Measurements from ENCODE around the gene CASP12.
"Not testable (repeated sequence)": the region's sequence is repeated elsewhere in the genome, so short reads cannot be mapped to it uniquely, and the experiment has no call there.

CASP12 gene

DNA sequence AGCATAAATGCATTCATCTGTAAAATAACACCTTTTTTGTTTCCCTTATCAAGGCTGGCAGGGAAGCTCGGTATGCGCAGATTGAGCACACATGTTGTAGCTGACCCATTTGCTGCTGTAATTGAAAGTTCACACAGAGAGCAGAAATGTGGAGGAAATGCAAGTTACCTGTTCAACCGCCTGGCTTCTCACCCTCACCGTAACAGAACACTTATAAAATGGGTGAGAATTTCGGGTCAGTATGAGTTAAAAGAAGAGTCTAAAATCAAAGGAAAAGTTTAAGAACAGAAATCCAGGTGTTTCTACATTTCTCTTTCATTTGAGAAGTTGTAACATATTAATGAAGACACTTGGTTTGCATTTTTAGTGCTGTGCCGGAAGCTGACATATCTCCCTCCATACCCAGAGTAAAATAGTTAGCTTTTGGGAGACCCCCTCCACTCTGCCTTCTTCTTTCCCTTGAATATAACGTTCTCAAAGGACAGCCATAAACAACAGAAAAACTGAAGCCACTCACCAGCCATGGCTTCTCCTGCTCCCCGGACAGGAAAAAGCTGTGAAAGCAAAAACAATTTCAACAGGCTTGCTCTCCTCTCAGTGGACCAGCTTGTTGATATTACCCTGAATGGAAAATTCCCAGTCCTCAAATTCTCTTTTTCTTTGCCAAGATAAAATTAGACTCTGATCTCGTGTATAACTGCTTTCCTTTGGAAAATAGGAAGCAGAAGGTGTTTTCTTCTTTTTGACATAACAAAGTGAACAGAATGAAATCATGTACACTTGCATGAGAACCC is at the start of gene CASP12:
Gene CASP12 (minus strand): TSS at position 570 of the 794 bp plus-strand sequence.
- Mint-ChIP-seq H3K27me3 (no peaks in the 10 kb centered on the region), H3K4me1 (ENCODE audit: low read depth) (peaks cover 25% of the 10 kb centered on the region), H3K9me3 (ENCODE audit: low read depth) (no peaks in the 10 kb centered on the region), H3K4me3 (peak within 1 kb of the TSS; percentile 59), H3K27ac (no peak within 1 kb of the TSS), H3K36me3 (peaks cover 8% of the 10 kb centered on the region)

DNA sequence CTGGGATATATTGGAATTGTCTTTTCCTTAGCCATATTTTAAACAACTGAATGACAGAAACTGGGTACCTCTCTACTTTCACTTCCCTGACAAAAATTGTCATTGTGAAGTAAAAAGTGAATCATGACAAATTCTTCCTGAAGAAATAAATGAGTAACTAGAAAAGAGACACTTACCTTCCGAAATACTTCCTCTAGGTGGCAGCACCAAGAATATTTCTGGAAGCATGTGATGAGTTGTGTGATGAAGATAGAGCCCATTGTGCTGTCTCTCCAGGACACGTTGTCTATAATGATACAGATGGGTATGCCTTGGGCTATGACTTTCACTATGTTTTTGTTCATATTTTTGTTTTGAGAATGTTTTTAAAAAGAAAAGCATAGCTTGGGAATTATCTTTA is 48.6 kb upstream of the CASP12 start:
- Mint-ChIP-seq H3K9me3 (ENCODE audit: low read depth) (no peaks in the 10 kb centered on the region), H3K27me3 (no peaks in the 10 kb centered on the region), H3K36me3 (peaks cover 59% of the 10 kb centered on the region), H3K4me3 (no peak overlapping the region), H3K4me1 (ENCODE audit: low read depth) (peaks cover 22% of the 10 kb centered on the region), H3K27ac (peak overlapping the region; percentile 75)

DNA sequence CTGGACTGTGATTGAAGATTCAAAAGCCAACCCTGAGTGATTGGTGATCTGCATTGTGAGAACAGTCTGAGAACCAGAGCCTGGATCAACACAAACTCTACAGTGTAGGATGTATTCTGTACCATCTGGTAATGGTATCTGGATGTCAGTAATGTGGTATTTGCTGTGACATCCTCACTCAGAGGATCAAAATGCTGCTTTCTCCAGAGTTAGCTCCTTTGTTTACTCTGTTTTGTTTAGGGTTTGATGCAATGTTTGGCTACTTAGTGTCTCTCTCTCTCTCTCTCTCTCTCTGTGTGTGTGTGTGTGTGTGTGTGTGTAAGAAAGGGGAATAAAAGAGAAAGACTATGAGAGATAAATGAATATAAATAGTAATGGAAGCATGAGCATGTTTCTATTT is 45.8 kb upstream of the CASP12 start:
- Mint-ChIP-seq H3K4me3 (no peak overlapping the region), H3K27me3 (no peaks in the 10 kb centered on the region), H3K36me3 (peaks cover 43% of the 10 kb centered on the region), H3K9me3 (ENCODE audit: low read depth) (no peaks in the 10 kb centered on the region), H3K4me1 (ENCODE audit: low read depth) (peaks cover 14% of the 10 kb centered on the region), H3K27ac (peak overlapping the region; percentile 64)

DNA sequence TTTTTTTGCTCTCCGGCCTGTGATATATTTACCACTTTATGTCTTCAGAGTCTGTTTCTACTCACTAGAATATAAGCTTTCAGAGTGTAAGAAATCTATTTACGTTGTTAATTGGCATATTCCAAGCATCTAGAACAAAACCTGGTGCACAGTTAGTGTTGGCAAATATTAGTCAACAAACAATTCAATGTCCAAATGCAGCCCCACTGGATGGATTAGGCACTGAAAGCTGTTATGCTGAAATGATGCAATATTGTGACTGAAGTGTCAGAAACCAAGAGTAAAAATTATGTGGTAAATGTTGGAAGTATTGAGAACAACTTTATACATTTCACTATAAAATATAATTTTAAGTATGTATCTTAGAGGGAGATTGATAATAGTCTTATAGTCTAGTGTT is 45.3 kb upstream of the CASP12 start:
- Mint-ChIP-seq H3K27me3 (no peaks in the 10 kb centered on the region), H3K27ac (peak overlapping the region; percentile 74), H3K4me3 (no peak overlapping the region), H3K9me3 (ENCODE audit: low read depth) (no peaks in the 10 kb centered on the region), H3K4me1 (ENCODE audit: low read depth) (peaks cover 14% of the 10 kb centered on the region), H3K36me3 (peaks cover 41% of the 10 kb centered on the region)

DNA sequence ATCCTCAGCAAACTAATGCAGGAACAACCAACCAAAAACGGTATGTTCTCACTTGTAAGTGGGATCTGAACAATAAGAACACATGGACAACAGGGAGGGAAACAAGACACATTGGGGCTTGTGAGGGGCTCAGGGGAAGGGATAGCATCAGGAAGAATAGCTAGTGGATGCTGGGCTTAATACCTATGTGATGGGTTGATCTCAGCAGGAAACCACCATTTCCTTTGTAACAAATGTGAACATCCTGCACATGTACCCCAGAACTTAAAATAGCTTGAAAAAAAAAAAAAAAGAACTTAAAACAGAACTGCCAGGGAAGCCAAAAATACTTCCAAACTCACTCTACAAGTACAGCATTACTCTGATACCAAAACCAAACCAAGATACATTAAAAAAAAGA is 36.3 kb upstream of the CASP12 start:
- peaks cover 31% of the 10 kb centered on the region for H3K4me1 Mint-ChIP-seq (ENCODE audit: low read depth)
- H3K9me3 Mint-ChIP-seq (ENCODE audit: low read depth): peaks cover 9% of the 10 kb centered on the region
- H3K36me3 Mint-ChIP-seq: peaks cover 10% of the 10 kb centered on the region
- no peaks in the 10 kb centered on the region for H3K27me3 Mint-ChIP-seq
- no peak overlapping the region for H3K27ac Mint-ChIP-seq
- peak overlapping the region; percentile 77 for H3K4me3 Mint-ChIP-seq

DNA sequence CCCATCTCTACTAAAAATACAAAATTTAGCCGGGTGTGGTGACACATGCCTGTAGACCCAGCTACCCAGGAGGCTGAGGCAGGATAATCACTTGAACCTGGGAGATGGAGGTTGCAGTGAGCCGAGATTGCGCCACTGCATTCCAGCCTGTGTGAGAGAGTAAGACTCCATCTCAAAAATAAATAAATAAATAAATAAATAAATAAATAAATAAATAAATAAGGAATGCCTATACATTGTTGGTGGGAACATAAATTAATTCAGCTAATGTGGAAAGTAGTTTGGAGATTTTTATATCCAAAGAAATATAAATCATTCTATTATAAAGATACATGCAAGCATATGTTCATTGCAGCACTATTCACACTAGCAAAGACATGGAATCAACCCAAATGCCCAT is 35.8 kb upstream of the CASP12 start:
- H3K27ac Mint-ChIP-seq; H3K9me3 Mint-ChIP-seq (ENCODE audit: low read depth); H3K27me3 Mint-ChIP-seq: not testable (repeated sequence)
- peaks cover 31% of the 10 kb centered on the region for H3K4me1 Mint-ChIP-seq (ENCODE audit: low read depth)
- H3K4me3 Mint-ChIP-seq: peak overlapping the region; percentile 77
- peaks cover 12% of the 10 kb centered on the region for H3K36me3 Mint-ChIP-seq

DNA sequence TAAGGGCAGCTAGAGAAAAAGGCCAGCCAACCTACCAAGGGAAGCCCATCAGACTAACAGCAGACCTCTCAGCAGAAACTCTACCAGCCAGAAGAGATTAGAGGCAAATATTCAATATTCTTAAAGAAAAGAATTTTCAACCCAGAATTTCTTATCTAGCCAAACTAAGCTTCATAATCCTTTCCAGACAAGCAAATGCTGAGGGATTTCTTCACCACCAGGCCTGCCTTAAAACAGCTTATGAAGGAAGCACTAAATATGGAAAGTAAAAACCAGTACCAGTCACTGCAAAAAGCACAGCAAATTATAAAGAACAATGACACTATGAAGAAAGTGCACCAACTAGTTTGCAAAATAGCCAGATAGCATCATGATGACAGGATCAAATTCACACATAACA is 30.6 kb upstream of the CASP12 start:
- H3K4me1 Mint-ChIP-seq (ENCODE audit: low read depth): peaks cover 9% of the 10 kb centered on the region
- H3K27ac Mint-ChIP-seq: no peak overlapping the region
- H3K4me3 Mint-ChIP-seq: no peak overlapping the region
- peaks cover 25% of the 10 kb centered on the region for H3K36me3 Mint-ChIP-seq
- H3K9me3 Mint-ChIP-seq (ENCODE audit: low read depth): peaks cover 9% of the 10 kb centered on the region
- no peaks in the 10 kb centered on the region for H3K27me3 Mint-ChIP-seq

DNA sequence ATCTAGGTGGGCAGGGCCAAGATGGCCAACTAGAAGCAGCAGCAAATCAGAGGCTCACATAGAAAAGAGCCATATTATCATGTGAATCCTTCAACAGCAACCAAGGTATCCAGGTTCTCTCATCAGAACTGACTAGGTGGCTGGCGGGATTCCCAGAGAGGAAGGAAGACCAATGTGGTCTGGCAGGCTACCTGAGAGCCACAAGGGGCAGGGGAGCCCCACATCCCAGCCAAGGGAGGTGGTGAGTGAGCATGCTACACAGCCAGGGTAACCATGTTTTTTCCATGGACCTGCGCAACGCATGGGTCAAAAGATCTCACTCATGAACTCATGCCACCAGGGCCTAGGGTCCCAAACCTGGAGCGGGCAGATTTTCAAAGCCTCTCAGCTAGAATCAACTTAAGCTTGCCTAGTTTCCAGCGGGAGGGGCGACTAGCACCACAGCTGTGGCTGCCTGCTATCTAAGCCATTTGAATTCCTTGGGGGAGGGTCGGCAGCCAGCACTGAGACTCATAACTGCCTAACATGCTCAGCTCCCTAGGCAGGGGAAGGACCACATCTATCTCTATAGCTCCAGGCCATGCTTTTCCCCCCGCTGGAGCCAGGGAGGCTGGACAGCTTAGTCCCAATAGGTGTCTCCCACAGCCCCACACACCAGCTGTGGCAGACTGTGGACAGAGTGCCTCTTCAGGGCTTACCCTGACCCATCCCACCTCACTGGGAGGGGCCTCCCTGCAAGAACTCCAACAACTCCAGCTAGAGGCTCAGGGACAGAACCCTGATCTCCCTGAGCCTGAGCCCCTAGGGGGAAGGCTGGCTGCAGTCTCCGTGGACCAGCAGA is 28.7 kb upstream of the CASP12 start:
- Mint-ChIP-seq H3K9me3 (ENCODE audit: low read depth) (peaks cover 9% of the 10 kb centered on the region), H3K27me3 (no peaks in the 10 kb centered on the region), H3K4me3 (no peak overlapping the region), H3K4me1 (ENCODE audit: low read depth) (peaks cover 5% of the 10 kb centered on the region), H3K27ac (no peak overlapping the region), H3K36me3 (peaks cover 29% of the 10 kb centered on the region)

DNA sequence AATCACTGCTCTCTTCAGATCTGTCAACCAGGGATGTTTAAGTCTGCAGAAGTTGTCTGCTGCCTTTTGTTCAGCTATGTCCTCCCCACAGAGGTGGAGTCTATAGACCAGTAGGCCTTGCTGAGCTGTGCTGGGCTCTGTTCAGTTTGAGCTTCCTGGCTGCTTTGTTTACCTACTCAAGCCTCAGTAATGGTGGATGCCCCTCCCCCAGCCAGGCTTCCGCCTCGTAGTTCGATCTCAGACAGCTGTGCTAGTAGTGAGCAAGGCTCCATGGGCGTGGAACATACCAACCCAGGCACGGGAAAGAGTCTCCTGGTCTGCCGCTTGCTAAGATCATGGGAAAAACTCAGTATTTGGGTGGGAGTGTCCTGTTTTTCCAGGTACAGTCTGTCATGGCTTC is 27.6 kb upstream of the CASP12 start:
- Mint-ChIP-seq H3K9me3 (ENCODE audit: low read depth) (peaks cover 9% of the 10 kb centered on the region), H3K36me3 (peaks cover 29% of the 10 kb centered on the region), H3K27ac (no peak overlapping the region), H3K4me1 (ENCODE audit: low read depth) (peaks cover 5% of the 10 kb centered on the region), H3K4me3 (no peak overlapping the region), H3K27me3 (no peaks in the 10 kb centered on the region)

DNA sequence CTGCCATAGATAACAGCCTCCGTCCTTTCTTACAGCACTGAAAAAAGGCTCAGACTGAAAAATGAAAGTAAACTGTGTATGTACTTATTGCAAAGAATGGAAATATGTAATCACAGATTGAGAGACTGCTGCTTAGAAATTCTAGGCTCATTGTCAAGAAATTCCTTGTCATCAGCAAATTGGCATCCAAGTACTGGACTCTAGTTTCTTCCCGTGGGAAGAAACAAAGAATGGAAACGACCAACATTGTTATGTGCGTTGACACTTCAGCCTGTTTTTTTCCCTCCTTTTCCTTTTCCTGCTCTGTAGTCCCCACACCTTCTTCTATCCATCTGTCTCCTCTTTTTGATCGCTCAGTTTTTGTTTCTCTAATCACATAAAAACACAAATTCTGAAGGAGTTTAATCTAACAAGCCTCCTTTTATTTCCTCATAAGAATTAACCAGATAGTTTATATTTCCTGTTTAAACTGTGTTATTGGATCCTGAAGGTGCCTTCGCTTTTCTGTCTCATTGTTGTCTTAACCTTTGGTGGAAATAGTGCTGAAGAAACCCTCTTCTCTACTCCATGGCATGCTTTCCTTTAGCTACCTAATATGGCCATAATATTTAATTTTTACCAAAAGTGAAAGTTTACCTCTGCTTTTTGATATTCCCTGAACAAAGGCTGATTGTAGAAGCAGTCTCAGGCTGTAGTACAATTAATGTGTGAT is 20.0 kb upstream of the CASP12 start:
- H3K4me3 Mint-ChIP-seq: peak overlapping the region; percentile 91
- H3K27ac Mint-ChIP-seq: peak overlapping the region; percentile 91
- H3K9me3 Mint-ChIP-seq (ENCODE audit: low read depth): no peaks in the 10 kb centered on the region
- H3K4me1 Mint-ChIP-seq (ENCODE audit: low read depth): peaks cover 56% of the 10 kb centered on the region
- H3K27me3 Mint-ChIP-seq: no peaks in the 10 kb centered on the region
- H3K36me3 Mint-ChIP-seq: peaks cover 4% of the 10 kb centered on the region

DNA sequence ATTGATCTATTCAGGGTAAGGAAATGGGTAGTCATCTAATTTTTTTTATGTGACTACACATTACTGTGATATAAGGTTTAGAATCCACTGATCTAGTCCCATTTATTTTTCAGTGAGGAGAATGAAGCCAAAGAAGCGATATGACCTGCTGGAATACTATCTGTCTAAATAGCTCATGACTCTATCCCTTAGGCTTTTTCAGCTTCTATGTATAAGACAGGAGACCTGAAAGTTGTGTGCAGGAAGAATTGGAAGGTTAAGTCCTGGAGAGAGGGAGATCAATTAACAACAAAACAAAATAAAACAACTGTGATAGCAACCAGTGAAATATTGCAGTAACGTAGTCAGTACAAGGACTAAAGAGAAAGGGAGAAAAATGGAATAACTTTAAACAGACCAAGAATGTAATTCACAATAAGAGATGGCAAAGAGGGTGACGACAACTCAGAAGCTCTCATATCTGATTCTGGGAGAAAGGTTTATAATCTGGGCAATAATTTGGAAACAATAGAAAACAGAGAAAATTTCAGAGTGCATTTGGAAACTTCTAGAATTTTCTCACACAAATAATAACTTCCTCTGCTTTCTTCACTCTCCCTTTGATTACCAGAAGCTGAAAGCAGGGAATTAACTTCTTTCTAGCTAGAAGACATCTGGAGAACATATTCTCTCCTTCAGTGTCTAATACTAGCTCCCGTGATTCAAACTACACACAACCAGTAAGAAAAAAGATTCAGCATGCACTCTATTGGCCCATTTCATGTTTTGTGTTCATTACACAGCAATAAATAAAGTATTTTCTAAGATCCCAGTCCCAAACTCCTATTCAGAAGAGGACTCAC is 19.2 kb upstream of the CASP12 start:
- peak overlapping the region; percentile 91 for H3K27ac Mint-ChIP-seq
- peak overlapping the region; percentile 91 for H3K4me3 Mint-ChIP-seq
- peaks cover 57% of the 10 kb centered on the region for H3K4me1 Mint-ChIP-seq (ENCODE audit: low read depth)
- H3K9me3 Mint-ChIP-seq (ENCODE audit: low read depth): no peaks in the 10 kb centered on the region
- peaks cover 4% of the 10 kb centered on the region for H3K36me3 Mint-ChIP-seq
- no peaks in the 10 kb centered on the region for H3K27me3 Mint-ChIP-seq

DNA sequence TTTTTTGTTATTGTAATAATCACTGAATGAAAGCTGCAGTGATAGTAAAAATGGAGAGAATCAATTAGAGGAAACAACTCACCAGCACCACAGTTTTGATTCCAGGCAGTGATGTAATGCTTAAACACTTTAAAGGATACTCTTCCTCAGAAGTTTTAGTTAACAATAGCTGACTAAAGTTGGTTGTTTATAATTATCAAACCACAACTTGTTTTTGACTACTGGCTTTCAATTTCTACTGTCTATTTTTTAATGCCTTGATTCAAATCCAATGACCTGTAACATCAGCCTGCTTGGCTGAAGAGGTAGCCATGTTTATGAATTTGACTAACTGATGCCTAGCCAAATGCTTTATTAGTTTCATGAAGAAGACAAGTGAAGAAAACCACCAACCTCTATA is 18.2 kb upstream of the CASP12 start:
- Mint-ChIP-seq H3K9me3 (ENCODE audit: low read depth) (no peaks in the 10 kb centered on the region), H3K27ac (peak overlapping the region; percentile 91), H3K4me3 (peak overlapping the region; percentile 74), H3K27me3 (no peaks in the 10 kb centered on the region), H3K4me1 (ENCODE audit: low read depth) (peaks cover 62% of the 10 kb centered on the region), H3K36me3 (peaks cover 4% of the 10 kb centered on the region)

DNA sequence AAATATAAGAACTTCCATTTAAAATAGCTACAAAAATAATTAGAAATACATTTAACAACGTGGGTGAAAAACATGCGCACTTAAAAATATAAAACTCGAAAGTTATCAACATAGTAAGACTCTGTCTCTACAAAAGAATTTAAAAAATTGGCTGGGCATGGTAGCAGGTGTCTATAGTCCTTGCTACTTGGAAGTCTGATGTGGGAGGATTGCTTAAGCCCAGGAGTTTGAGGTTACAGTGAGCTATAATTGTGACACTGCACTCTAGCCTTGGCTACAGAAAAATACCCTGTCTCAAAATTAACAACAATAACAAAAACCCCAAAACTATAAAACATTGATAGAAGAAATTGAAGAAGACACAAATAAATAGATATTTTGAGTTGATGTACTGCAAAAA is 13.8 kb upstream of the CASP12 start:
- Mint-ChIP-seq H3K27me3 (no peaks in the 10 kb centered on the region), H3K9me3 (ENCODE audit: low read depth) (no peaks in the 10 kb centered on the region), H3K27ac (no peak overlapping the region), H3K36me3 (peaks cover 14% of the 10 kb centered on the region), H3K4me1 (ENCODE audit: low read depth) (peaks cover 49% of the 10 kb centered on the region), H3K4me3 (no peak overlapping the region)

DNA sequence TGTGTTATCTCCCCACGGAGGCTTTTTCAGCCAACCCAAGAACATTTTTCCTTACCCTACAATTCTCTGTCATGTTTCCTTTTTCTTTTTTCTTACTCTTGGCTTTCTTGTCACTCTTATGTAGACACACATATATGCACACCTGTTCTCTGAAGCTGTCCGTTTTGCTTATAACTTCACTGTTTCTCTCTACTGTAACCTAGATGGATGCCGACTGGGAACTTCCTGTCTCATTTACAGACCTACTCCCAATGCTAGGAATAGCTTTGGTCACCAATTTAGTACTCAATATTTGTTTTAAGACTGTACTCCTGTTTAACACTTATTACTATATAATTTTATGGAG is 9.9 kb upstream of the CASP12 start:
- H3K9me3 Mint-ChIP-seq (ENCODE audit: low read depth): no peaks in the 10 kb centered on the region
- peaks cover 24% of the 10 kb centered on the region for H3K36me3 Mint-ChIP-seq
- H3K4me3 Mint-ChIP-seq: no peak overlapping the region
- no peaks in the 10 kb centered on the region for H3K27me3 Mint-ChIP-seq
- no peak overlapping the region for H3K27ac Mint-ChIP-seq
- peaks cover 17% of the 10 kb centered on the region for H3K4me1 Mint-ChIP-seq (ENCODE audit: low read depth)
